ENCODE measurements around the gene MAL. TPM values are rescaled to one million over a fixed set of nuclear protein-coding genes. Genes with fewer than 3 reads are reported as not detected.

The MAL gene
- total RNA-seq, 1 donor from 2014 or later = not detected

- Mint-ChIP-seq H3K36me3 (ENCODE audit: low read depth) (no peaks in the 10 kb centered on the region), H3K9me3 (ENCODE audit: low read depth) (no peaks in the 10 kb centered on the region), H3K4me1 (ENCODE audit: low read depth) (no peaks in the 10 kb centered on the region), H3K4me3 (ENCODE audit: unreplicated experiment) (no peak overlapping the region), H3K27ac (ENCODE audit: unreplicated experiment) (no peak overlapping the region), H3K27me3 (ENCODE audit: low read depth) (peaks cover 37% of the 10 kb centered on the region)
- peak; percentile 36 for DNase-seq (ENCODE audit: low spot score)
- TF ChIP-seq, protein P1, sequence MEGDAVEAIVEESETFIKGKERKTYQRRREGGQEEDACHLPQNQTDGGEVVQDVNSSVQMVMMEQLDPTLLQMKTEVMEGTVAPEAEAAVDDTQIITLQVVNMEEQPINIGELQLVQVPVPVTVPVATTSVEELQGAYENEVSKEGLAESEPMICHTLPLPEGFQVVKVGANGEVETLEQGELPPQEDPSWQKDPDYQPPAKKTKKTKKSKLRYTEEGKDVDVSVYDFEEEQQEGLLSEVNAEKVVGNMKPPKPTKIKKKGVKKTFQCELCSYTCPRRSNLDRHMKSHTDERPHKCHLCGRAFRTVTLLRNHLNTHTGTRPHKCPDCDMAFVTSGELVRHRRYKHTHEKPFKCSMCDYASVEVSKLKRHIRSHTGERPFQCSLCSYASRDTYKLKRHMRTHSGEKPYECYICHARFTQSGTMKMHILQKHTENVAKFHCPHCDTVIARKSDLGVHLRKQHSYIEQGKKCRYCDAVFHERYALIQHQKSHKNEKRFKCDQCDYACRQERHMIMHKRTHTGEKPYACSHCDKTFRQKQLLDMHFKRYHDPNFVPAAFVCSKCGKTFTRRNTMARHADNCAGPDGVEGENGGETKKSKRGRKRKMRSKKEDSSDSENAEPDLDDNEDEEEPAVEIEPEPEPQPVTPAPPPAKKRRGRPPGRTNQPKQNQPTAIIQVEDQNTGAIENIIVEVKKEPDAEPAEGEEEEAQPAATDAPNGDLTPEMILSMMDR (IDR thresholded peaks at IDR 0.05) = no peak
These were observed 25.1 kb downstream of the MAL start for GRCh38 chr2:95050385-95051300.

GRCh38 chr2:95051626-95052025 lies 26.1 kb downstream of the MAL start:
- no peaks in the 10 kb centered on the region for H3K36me3 Mint-ChIP-seq (ENCODE audit: low read depth)
- no peak overlapping the region for H3K27ac Mint-ChIP-seq (ENCODE audit: unreplicated experiment)
- no peaks in the 10 kb centered on the region for H3K9me3 Mint-ChIP-seq (ENCODE audit: low read depth)
- TF ChIP-seq, protein P1 (IDR thresholded peaks at IDR 0.05) = no peak
- peak; percentile 55 for DNase-seq (ENCODE audit: low spot score)
- H3K27me3 Mint-ChIP-seq (ENCODE audit: low read depth) = peaks cover 29% of the 10 kb centered on the region
- H3K4me1 Mint-ChIP-seq (ENCODE audit: low read depth) = peaks cover 1% of the 10 kb centered on the region
- no peak overlapping the region for H3K4me3 Mint-ChIP-seq (ENCODE audit: unreplicated experiment)

DNA sequence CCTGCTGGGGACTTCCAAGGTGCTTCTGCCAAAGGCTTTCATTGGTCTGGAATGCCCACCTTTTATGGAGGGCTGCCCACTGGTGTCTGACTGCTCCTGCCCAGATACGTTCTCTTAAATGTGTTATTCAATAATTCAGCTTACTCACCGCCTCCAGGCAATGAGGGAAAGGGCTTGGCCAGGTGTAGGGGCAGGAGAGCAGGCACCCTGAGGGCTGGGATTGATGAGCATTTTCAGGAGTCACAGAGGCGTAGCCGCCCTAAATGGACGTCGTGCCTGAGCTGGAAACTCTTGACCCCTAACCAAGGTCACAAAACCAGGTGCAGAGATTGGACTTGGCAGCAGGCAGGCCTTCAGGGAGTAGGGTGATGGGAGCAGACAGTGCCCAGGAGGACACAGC lies 26.8 kb downstream of the MAL start:
- no peak overlapping the region for H3K4me3 Mint-ChIP-seq (ENCODE audit: unreplicated experiment)
- no peaks in the 10 kb centered on the region for H3K36me3 Mint-ChIP-seq (ENCODE audit: low read depth)
- H3K27me3 Mint-ChIP-seq (ENCODE audit: low read depth) = peaks cover 28% of the 10 kb centered on the region
- peaks cover 6% of the 10 kb centered on the region for H3K4me1 Mint-ChIP-seq (ENCODE audit: low read depth)
- peak; percentile 21 for DNase-seq (ENCODE audit: low spot score)
- TF ChIP-seq, protein P1 (IDR thresholded peaks at IDR 0.05) = no peak
- no peaks in the 10 kb centered on the region for H3K9me3 Mint-ChIP-seq (ENCODE audit: low read depth)
- no peak overlapping the region for H3K27ac Mint-ChIP-seq (ENCODE audit: unreplicated experiment)

DNA sequence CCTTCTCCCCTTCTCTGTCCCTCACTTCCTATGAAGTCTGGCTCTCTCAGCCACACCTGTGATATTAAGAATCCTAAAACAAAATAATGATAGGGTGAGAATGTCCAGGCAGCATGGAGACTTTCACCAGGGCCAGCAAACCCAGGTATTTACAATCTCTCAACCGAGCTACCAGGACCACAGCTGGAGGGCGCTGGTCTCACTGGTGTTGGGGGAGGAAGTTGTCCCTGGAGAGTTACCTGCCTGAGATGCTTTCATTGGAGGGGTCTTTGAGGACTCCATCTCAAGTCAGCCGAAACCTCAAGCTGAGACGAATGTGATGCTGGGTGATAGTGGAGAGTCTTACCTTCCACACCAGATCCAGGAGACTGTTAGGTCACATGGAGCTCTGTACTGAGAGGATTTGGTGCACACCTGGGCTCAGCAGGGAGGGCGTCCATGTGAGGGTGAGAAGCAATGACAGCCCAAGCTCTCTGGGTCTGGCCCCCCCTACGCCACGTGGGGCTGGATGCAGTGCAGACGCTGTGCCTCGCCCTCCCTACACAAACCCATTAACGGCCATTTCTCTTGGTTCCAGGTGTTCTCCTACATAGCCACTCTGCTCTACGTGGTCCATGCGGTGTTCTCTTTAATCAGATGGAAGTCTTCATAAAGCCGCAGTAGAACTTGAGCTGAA lies 27.4 kb downstream of the MAL start:
- H3K9me3 Mint-ChIP-seq (ENCODE audit: low read depth) = no peaks in the 10 kb centered on the region
- DNase-seq (ENCODE audit: low spot score) = peak; percentile 34
- H3K4me3 Mint-ChIP-seq (ENCODE audit: unreplicated experiment) = no peak overlapping the region
- H3K36me3 Mint-ChIP-seq (ENCODE audit: low read depth) = no peaks in the 10 kb centered on the region
- peaks cover 6% of the 10 kb centered on the region for H3K4me1 Mint-ChIP-seq (ENCODE audit: low read depth)
- peaks cover 32% of the 10 kb centered on the region for H3K27me3 Mint-ChIP-seq (ENCODE audit: low read depth)
- TF ChIP-seq, protein P1 (IDR thresholded peaks at IDR 0.05) = no peak
- H3K27ac Mint-ChIP-seq (ENCODE audit: unreplicated experiment) = no peak overlapping the region

DNA sequence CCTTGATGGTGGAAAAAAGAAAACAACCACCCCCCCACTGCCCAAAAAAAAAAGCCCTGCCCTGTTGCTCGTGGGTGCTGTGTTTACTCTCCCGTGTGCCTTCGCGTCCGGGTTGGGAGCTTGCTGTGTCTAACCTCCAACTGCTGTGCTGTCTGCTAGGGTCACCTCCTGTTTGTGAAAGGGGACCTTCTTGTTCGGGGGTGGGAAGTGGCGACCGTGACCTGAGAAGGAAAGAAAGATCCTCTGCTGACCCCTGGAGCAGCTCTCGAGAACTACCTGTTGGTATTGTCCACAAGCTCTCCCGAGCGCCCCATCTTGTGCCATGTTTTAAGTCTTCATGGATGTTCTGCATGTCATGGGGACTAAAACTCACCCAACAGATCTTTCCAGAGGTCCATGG lies 28.0 kb downstream of the MAL start:
- peak; percentile 59 for DNase-seq (ENCODE audit: low spot score)
- Mint-ChIP-seq H3K4me3 (ENCODE audit: unreplicated experiment) (no peak overlapping the region), H3K4me1 (ENCODE audit: low read depth) (peaks cover 6% of the 10 kb centered on the region), H3K36me3 (ENCODE audit: low read depth) (no peaks in the 10 kb centered on the region), H3K27me3 (ENCODE audit: low read depth) (peaks cover 37% of the 10 kb centered on the region), H3K27ac (ENCODE audit: unreplicated experiment) (no peak overlapping the region), H3K9me3 (ENCODE audit: low read depth) (no peaks in the 10 kb centered on the region)
- TF ChIP-seq, protein P1 (IDR thresholded peaks at IDR 0.05) = no peak

All from chondrocyte (in vitro differentiated cells).